Stimulated activated CD4-positive, alpha-beta T cell treated with anti-CD3 and anti-CD28 coated beads, Interleukin-4, amount 100 ng/mL, for 24 hours (primary cell): ENCODE results near the gene WASF3.
"Not testable (repeated sequence)": the region's sequence is repeated elsewhere in the genome, so short reads cannot be mapped to it uniquely, and the experiment has no call there.

Experiments
- DNase-seq: peaks from one replicate; pipeline ENCODE4 v3.0.0-alpha.2; 2020

WASF3 gene

DNA sequence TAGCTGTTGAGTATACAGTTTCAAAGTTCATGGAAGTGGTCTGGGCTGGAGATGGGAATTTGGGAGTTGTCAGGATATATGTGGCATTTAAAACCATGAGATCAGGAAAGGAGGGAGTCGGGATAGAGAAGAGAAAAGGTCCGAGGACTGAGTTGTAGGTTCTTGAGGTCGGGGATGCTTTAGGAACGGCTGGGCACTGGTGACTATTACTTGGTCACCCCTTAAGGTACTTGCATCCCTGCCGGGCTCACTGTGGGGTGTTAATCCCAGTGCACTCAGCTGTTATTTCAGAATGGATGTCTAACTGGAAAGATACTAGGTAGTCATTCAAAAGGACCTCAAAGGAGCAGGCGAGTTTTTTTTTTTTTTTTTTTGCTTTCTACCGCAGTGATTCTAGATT lies 34.2 kb downstream of the WASF3 start:
- DNase-seq = no peak

GRCh38 chr13:26593661-26594060 lies 36.2 kb downstream of the WASF3 start:
- no peak for DNase-seq

- no peak for DNase-seq
Measured at GRCh38 chr13:26594363-26594762, 36.9 kb downstream of the WASF3 start.

DNA sequence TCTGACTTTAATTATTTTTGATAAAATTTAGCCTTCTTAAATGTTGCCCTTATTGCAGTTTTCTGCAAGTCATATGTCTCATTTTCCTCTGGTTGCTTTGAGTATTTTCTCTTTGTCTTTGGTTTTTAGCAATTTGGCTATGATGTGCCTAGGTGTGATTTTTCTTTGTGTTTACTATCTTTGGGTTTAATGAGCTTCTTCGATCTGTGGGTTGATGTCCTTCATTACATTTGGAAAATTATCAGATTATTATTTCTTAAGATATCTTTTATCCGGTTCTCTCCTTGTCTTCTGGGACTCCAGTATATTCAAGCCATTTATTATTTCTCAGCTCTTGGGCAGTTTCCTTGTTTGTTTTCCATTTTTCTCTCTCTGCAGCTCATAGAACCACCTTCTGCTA lies 39.0 kb downstream of the WASF3 start:
- no peak for DNase-seq

- no peak for DNase-seq
Measured at GRCh38 chr13:26599403-26599802, 41.9 kb downstream of the WASF3 start.

- DNase-seq = no peak
Measured at GRCh38 chr13:26599860-26600259, 42.4 kb downstream of the WASF3 start.

GRCh38 chr13:26600343-26600742 lies 42.9 kb downstream of the WASF3 start:
- DNase-seq = no peak

- no peak for DNase-seq
Measured at GRCh38 chr13:26601669-26602068, 44.2 kb downstream of the WASF3 start.

GRCh38 chr13:26602783-26603182 lies 45.3 kb downstream of the WASF3 start:
- no peak for DNase-seq

GRCh38 chr13:26604784-26605545 lies 47.5 kb downstream of the WASF3 start:
- DNase-seq = no peak

GRCh38 chr13:26605845-26606244 lies 48.4 kb downstream of the WASF3 start:
- no peak for DNase-seq

DNA sequence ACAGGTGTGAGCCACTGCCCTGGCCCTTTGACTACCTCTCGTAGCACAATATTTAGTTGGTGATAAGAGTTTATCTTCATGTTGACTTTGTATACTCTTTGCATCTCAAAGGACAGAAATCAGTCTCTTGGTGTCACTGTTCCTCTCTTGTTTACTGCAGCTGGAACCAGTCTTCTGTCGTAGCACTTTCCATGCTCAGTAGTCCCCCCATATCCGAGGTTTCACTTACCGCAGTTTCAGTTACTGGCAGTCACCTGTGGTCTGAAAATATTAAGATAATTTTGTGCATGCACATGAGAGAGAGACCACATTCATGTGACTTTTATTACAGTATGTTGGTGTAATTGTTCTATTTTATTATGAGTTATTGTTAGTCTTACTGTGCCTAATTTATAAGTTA lies 49.1 kb downstream of the WASF3 start:
- DNase-seq = no peak

- no peak for DNase-seq
Measured at GRCh38 chr13:26614721-26615120, 57.2 kb downstream of the WASF3 start.

- DNase-seq = no peak
Measured at GRCh38 chr13:26616126-26616525, 58.6 kb downstream of the WASF3 start.

DNA sequence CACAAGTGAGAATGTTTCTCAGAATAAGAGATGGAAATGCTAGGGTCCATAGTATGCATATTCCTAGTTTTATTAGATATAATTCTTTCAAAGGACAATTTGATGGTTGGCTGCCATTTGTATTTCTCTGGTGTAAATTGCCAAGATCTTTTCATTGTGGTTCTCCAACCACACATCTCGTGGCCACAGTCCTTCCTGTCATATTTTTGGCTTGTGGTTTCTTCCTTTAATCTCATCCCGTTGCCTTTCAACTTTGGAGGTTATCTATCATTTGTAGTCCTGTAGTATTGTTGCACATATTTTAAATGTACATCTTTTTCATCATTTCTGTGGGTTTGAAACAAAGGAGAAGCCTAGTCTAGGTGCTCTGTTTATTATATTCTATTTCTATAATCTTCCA lies 61.2 kb downstream of the WASF3 start:
- DNase-seq = no peak

DNA sequence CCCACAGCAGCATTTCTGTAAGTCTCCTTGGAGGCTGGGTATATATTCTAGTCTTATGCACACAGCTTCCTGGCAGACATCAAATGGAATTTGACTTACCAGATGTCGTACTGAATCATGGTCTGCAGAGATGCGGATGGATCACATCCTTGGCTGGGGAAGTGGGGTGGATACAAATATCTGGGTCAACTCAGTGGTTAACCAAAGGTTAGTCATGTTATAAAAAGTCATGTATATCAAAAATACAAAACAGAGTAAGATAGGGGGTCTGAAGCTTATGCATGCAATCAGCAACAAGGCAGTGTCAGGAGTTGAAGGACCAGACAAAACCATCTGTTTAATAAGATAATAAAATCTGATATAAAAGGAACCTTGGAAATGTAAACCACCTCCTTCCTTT lies 61.9 kb downstream of the WASF3 start:
- DNase-seq = no peak

DNA sequence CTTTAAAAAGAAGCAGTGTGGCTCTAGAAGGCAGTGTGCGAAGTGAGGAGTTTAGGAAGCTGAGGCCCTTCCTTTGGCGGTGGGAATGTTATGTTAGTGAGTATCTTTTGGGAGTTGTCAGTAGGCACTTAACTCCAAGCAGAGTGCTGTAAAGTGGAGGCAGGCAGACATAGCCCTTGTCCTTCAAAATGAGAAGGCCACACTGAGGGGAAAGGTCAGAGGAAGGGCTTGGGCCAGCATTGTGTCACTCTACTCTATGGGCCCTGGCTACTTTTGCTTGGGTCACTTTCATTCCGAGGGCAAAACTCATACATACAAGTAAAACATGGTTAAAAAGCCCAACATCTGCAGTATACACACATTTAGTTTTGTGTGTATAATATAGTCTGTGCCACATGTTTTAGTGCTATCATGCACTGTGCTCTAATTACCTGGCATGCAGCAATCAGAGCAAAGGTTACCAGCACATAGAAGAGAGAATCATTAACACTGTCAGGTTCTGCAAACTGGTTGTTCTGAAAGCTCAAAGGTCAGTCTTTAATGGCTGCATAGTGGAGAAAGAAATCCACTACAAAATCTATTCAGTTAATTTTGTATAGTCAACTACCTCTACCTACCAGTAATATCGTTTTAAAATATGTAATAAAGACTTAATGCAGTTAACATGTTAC lies 64.4 kb downstream of the WASF3 start:
- no peak for DNase-seq

DNA sequence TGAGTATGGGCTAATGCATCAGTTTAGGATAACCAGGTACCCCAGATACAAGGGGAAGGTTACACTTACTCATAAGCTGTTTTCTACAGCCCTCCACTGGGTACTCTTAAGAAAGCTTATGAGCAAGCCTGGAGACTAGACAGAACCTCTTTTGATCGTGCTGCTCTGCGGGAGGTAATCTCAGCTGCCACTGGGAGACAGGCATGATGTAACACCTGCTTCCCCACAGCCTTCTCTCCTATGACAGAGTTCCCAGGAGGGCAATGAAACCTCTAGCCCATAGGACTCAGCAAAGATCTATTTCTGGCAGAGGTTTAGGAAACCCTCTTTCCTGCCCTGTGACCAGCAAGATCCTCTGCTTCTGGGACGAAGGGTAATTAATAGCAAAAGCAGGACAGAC lies 65.6 kb downstream of the WASF3 start:
- DNase-seq = no peak

GRCh38 chr13:26624572-26624971 lies 67.1 kb downstream of the WASF3 start:
- DNase-seq = no peak

DNA sequence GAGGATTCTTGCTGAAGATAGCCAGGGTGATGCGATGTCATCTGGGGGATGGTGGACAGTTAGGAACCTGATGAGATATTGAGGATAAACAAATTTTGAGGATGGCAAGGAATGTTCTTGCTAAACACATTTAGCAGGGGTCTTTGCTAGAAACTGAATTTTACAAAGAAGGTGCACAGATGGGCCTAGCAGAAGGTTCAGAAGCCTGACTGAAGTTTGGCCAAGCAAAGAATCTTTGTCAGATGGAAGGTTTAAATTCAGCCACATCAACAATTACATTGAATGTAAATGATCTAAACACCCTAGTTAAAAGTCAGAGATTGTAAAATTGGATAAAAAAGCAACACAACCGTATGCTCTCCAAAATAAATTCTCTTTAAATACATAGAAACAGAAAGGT lies 68.8 kb downstream of the WASF3 start:
- DNase-seq = no peak

- peak; percentile 5 for DNase-seq
Measured at GRCh38 chr13:26628706-26629105, 71.2 kb downstream of the WASF3 start.

DNA sequence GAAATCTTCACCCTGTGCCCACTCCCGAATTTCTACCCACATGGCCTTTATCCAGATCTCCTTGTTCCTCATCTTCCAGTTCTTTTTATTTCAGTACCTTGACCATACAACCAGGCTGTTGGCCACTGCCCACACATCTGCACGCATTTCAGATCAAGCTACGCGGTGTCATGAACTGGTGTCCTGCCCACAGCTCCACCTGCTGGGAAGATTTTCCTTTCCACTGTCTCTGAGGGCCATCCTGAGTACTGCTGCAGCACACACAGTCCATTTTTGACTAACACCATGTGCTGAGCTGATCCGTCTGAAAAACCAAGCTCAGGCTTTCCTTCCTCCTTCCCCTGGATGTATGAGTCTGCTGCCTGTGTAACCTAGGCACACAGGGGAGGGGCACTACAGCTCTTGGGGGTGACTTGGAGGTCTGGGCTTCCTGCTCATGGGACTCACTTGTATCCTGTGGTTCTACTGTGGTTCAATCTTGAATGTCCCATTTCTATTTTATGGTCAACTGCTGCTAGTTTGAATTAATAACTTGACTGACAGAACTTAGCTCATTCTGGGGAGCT lies 71.9 kb downstream of the WASF3 start:
- no peak for DNase-seq

GRCh38 chr13:26635634-26636033 lies 78.2 kb downstream of the WASF3 start:
- not testable (repeated sequence) for DNase-seq

DNA sequence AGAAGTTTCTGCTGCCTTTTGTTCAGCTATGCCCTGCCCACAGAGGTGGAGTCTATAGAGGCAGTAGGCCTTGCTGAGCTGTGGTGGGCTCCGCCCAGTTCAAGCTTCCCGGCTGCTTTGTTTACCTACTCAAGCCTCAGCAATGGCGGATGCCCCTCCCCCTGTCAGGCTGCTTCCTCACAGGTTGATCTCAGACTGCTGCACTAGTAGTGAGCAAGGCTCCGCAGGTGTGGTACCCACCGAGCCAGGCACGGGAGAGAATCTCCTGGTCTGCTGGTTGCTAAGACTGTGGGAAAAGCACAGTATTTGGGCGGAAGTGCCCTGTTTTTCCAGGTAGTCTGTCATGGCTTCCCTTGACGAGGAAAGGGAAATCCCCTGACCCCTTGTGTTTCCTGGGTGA lies 78.6 kb downstream of the WASF3 start:
- DNase-seq = not testable (repeated sequence)
